Middle frontal gyrus (tissue), 1 donor: ENCODE results near the gene HSPA12A.
A peak's percentile ranks its signal among the peaks of the same experiment; 100 is the strongest.

Experiments used
- DNase-seq: peaks from one replicate; pipeline ENCODE4 v3.0.0-alpha.2; 2015; ENCODE audit warnings: low spot score; ENCODE audit errors: extremely low spot score

The HSPA12A gene

DNA sequence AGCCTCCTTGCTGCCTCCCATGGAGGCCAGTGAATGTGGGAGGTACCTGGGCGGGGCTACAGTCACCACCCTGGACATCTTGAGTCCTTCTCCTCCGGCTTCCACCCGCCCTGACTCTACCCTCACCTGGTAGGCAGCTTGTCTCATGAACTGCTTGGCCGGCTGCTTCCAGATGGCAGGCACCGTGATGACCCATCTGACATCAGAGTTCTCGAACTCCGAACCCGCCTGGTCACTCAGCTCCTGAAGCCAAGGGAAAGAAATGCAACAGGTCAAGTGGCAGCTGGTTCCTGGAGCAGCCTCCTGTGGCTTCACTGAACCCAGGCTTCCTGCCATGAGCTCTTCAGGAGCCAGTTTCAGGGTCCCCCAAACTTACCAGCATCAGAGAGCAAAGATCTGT, 50.1 kb downstream of the HSPA12A start:
- DNase-seq: no peak

DNA sequence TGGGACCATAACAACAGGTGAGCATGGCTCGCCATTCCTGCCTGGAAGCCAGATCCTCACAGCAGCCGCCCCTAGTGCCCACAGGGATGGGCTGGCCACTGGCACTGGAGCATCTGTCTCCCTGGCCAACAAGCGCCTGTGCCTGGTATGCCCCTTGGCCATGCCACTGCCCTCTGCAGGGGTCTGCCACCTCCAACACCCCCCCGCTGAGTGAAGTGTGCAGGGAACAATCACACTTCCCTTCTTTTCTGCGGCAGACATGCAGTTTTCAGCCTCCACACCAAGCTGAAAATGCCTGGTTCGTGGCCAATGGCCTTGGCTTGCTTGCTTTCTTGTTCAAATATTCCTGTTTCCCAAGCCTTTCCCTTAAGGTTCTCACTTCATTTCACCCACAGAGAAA, 50.7 kb downstream of the HSPA12A start:
- no peak for DNase-seq

DNA sequence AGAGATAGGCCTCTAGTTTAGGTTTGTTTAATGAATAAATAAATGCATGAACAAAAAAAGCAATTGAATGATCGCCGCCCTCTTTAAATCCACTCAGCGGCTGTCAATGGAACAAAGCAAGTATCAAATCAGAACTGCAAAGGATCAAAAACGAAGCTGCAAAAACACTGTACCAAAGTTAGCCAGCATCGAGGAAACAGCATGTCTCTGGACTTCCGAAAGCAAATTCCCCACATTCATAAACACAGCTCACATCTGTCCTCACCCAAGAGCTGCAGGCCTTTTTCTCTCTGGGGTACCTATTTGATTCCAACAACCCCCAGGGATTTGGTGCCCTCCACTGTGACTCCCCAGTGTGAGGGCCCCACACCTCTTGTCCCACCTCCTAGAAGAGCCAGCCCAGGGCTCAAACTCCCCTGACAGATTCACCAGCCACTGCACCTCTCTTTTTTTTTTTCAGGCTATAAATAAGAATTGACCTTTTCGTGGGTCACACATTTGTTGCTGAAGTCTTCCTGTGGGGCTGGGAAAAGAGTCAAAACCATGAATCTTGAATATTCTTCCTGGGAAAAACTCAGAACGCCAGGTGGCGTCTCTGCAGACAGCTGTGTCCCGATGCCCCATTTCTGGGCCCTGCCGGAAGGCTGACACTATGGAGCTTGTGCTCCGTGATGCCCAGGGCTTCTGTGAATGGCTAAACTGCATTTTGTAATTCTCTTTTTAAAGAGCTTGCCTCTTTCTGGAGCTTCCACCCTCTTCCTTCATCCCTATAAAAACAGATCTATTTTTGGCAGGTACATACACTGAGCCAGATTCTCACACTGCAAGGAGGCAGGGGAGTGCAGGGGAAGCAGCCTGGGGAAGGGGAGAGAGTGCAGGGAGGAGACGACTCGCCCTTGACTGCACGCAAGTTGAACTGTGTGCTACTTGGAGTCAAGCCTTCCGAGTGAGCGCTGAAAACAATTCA, 51.7 kb downstream of the HSPA12A start:
- peak; percentile 42 for DNase-seq

DNA sequence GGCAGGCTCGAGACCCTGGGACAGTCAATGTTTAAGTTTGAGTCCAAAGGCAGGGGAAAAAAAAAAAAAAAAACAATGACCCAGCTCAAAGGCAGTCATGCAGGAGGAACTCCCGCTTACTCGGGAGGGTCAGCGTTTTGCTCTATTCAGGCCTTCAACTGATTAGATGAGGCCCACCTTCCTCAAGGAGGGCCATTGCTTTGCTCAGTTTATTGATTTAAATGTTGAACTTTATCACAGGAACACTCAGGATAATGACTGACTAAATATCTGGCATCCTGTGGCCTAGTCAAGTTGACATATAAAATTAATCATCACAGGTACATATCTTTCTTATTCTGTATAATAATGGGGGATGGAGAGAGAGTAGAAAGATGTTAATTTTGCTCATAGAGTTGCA, 52.6 kb downstream of the HSPA12A start:
- no peak for DNase-seq

DNA sequence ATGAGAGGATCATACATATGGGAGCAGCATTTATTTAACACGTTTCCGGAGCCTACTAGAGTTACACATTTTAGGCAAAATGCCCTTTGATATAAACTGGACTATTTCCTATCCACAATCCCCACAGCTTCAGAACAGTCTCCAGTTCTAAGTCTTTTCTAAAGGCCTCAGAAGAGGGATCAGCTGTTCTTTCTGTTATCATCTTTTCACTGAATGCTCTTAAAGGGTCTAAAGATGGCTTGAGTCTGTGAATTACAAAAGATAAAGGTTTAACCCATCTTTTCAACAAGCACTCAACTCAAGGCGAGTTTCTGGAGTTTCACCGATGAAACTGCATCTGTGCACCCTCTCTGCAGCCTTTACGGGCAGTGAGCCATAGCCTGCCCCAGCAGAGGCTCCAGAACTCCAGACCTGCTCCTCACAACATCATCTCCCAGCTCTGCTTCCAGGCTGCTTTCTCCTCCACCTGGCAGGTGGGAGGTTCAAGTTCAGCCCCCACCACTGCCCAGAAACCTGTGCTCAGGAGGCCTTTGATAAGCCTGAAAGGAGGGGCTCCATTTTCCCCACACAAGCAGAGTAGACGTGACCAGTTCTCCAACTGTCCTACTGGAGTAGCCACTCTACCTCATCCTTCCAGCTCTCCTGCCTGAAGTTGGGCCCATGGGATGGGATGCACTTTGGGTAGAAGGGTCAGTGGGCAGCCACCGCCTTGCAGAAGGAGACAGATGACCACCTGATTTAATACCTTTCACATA, 53.4 kb downstream of the HSPA12A start:
- no peak for DNase-seq

DNA sequence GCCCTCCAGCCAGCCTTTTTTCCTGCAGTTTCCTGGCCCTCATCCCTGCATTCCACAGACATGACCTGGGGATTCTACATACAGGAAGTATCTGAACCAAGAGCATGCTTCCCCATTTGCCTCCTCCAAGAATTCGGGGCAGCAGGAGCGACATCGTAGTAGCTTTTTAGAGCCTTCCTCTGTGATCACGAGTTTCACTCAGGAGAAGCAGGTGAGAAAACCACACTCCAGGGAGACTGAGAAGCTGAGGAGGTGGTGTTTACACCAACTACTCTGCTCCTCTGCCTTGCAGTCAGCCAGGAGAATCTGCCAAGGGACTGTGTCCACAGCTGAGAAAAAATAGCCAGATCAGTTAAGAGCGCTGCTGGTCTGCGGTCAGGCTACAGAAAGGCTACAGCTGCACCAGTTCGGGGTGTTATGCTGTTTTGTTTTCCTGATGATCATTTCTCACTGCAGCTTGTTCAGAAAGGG, 54.1 kb downstream of the HSPA12A start:
- DNase-seq: peak; percentile 39

DNA sequence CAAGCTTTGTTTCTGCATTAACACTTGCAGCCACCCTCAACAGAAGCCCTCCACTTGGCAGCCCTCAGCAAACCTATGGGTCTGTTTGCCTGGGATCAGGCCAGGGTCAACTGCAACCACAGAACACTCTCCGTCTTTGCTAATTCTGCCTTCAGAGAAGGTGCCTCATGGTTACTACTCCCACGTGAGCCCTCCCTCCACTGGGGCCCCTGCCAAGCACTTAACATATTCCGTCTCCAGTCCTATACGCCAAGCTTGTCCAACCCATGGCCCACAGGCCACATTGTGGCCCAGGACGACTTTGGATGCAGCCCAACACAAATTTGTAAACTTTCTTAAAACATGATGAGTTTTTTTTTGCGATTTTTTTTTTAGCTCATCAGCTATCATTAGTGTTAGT, 54.7 kb downstream of the HSPA12A start:
- no peak for DNase-seq

DNA sequence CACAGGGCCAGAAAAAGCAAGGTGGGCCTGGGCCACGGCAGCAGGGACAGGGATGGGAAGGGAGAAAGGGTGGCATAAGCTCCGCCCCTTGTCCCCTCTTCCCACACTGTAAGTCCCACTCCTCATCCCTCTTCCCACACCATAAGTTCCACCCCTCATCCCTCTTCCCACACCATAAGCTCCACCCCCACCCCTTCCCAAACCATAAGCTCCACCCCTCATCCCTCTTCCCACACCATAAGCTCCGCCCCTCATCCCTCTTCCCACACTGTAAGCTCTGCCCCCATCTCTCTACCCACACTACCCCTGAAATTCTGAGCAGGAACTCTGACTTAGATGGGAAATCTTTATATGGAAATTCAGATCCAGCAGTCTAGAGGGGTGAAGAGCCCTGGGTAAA, 55.7 kb downstream of the HSPA12A start:
- DNase-seq: no peak

DNA sequence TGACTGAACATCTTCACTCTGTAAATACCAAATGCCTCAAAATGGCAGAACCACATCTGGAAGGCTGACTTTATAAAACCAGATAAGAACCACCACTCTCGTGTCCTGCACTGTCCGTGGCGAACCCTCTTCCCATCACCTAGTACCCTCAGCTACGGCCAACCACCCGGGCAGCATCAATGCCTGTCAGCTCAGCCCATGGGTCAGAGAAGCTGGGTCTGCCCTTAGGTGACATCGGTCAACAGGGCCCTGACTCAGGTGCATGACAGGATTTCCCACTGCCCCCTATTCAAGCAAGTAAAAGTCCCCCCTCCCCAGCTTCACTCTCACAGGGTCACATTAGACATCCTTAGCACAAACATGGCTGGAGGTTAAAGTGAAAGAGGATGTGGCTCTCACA, 56.6 kb downstream of the HSPA12A start:
- no peak for DNase-seq

DNA sequence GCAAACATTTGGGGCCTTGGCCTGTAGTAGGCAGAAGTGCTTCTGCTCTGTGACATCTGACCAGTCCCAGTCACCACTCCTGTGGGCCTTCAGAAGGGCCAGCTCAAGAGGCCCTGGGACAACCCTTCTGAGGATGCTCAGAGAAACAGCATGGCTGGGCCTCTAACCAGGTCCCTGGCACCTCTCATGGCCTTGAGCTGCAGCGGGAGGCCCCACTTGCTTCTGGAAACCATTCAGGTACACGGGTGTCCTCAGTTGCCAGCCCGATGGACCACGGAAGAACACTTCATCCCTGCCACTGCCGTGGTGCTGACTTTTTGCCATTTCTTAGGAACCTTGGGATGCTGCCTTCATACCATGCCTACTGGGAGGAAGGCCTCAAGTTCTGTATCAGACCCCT, 57.6 kb downstream of the HSPA12A start:
- DNase-seq: no peak

DNA sequence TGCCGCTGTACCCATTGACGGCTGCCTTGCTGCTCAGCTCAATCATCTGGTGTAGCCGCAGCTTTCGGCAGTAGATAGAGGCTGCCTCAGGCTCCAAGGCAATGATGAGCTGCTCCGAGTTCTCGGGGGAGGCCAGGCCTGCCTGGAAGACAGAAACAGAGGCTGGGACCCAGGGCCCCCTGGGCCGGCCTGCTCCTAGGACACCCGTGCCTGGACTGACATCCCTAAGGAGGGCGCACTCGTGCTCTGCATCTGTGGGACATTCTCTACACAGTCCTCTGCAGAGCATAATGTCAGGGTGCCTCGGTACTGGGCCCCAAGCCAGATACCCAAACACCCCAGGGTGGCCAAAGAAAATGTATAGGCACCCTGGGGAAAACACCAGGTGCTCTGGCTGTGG, 58.5 kb downstream of the HSPA12A start:
- DNase-seq: no peak

DNA sequence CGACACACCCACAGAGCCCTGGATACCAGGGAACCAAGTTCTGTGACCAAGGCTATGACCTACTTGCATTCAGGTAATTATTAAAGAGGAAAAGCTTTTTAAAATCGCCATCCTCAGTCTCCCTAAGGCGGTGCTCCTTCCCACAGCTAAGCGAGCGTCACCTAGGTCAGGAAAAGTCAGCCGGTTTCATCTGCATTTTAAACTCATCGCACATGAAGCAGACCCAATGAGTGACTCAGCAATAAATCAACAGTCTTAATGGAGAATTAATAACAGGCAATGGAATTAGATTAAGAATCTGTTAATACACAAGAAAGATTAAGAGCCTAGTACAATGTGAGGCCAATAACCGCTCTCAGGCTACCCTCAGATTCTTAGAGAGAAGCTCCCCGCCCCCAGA, 59.2 kb downstream of the HSPA12A start:
- DNase-seq: no peak

DNA sequence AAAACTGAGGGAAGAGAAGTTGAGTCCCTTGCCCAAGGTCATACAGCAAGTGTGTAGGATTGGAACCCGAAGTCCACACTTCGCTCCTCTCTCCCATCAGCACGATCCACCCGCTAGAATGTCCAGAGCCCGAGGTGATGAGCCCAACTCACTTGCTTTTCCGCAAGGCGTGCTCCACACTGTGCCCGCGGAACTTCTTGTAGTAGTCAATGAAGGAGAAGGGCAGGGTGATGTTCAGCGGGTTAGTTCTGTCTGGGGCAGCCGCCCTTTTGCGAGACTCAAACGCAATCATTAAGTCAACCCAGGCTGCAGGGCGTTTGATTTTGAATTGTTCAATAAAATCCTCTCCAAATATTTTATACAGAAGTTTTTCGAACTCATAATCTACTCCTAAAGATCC, 63.0 kb downstream of the HSPA12A start:
- no peak for DNase-seq

DNA sequence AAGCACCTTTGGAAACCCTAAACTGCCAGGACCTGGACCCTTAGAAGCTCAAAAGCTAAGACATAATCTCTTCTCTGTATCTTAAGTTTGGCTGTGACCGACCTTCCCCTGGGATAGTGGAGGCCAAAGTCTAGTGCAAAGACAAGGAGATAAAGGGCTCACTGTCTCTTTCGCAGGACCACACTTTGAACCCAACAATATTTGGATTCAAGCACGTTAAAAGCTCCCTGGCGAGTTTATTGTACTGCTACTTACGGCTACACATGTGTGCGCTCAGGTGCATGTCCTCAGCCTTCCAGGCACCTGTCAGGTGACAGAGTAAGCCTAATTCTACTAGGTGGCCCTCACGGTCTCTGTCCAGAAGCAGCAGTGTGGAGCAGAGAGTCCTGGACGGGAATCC, 65.7 kb downstream of the HSPA12A start:
- no peak for DNase-seq

DNA sequence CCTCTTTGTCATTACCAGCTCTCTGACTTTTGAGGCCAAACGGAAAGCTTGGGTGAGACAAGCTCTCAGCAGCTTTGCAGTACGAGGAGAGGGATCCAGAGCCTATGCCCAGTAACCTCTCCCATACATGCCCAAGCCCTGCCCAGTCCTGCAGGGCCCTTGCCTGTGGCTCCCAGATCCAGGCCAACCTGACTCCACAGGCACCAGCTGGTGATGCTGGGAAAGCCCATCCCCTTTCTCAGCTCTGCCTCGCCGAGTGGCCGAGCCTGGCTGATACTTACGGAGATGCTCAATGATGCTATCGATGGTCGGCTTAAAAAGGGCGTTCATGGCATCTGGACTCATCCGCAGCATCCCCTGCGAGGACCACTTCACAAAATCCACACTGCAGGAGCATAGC, 66.2 kb downstream of the HSPA12A start:
- DNase-seq: no peak

DNA sequence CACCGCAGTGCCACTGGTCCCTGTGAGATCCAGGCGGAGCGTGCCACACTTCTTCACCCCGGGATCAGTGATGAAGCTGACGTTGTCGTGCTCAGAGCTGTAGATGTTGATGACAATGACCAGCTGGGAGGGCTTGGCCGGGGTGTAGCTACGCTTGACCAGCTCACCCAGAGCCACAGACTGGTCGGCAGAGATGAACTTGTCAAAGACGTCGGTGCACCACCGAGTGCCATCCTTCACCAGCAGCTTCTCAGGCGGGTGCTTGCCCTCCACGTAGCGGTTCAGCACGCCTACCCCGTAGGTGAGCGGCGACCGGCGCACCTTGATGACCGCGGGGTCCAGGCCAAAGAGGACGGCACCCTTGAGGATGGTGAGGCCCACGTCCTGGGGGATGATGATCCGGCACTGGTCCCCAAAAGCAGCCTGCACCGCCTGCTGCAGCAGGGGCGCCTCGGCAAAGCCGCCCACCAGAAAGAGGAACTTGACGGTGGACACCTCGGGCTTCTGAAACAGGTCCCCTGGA, 67.4 kb downstream of the HSPA12A start:
- DNase-seq: no peak

DNA sequence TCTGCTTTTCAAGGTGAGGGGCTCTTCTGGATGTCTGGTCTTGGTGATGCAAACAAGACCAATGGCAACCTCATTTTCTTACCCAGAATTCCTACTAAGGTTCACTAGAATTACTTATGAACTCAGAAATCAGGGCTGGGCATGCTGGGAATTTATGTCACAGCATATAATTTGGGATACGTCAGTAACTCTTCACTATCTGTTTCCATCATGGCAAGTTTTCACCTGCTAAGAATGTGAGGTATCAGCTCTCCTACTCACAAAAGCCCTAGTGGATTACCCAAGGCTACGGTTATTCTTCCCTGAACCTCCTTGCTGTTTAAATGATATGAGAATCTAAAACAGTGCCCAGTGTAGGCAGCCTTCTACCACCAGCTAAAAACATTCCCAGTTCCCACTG, 68.5 kb downstream of the HSPA12A start:
- no peak for DNase-seq

DNA sequence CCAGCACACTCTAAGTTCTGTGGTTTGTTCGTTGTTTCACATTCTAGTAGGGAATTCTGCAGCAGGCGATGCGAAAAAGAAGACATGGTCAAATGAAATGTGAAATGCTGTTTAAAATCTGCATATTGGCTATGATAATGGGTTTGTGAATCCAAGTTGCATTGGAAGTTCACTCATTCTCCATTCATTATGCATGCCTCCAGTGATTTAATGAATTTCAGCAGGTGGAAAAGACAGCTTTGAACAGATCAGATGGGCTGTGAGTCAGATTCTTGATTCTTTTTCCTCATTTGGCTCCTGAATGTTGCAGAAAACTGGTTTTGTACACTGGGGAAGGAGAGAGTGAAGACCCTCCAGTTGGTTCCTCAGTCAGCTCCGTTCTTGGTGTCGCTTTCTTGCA, 69.5 kb downstream of the HSPA12A start:
- DNase-seq: no peak

DNA sequence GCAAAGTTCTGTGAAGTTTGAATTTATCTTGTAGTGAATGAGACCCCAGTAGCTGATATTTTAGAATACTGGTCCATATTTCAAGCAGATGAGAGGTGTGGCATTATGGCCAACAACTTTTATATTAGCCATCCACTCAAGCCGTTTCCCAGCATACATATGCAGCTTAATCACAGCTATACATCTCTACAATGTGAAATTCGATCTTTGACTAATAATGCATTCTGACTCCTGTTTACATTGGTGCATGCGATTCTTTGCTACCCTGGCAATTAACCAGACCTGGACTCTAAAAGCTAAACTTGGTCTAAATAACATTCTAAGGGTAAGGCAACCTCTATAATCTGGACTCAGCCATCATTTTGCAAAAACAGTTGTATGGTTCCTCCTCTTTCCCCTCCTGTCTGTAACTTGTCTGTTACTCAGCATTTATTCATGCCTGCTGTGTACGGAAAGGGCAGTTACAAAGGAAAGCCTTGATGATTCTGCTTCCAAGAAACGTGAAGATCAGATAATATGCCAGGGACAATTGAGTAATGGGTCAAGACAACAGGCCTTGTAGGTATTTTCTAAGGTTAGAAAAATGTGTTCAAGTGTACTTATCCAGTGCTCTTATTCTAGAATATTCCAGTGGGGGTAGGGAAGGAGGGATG, 71.0 kb downstream of the HSPA12A start:
- no peak for DNase-seq

DNA sequence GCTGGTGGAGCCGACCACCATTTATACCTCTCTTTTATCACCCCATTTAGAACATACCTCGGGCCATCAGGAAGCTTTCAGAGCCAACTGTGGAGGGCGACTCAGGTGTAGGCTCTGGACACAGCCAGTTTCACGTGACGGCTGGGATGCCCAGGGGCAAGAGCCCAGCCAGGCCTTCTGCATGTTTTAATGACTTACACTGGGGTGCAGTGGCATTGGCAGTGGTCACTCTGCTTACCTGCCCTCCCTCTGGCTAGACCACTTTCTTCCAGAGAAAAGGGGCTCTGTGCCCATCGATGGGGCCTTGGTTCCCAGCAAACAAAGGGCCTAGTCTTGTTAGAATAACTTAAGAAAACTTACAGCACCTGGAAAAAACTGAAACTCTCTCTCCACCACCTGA, 71.7 kb downstream of the HSPA12A start:
- no peak for DNase-seq

DNA sequence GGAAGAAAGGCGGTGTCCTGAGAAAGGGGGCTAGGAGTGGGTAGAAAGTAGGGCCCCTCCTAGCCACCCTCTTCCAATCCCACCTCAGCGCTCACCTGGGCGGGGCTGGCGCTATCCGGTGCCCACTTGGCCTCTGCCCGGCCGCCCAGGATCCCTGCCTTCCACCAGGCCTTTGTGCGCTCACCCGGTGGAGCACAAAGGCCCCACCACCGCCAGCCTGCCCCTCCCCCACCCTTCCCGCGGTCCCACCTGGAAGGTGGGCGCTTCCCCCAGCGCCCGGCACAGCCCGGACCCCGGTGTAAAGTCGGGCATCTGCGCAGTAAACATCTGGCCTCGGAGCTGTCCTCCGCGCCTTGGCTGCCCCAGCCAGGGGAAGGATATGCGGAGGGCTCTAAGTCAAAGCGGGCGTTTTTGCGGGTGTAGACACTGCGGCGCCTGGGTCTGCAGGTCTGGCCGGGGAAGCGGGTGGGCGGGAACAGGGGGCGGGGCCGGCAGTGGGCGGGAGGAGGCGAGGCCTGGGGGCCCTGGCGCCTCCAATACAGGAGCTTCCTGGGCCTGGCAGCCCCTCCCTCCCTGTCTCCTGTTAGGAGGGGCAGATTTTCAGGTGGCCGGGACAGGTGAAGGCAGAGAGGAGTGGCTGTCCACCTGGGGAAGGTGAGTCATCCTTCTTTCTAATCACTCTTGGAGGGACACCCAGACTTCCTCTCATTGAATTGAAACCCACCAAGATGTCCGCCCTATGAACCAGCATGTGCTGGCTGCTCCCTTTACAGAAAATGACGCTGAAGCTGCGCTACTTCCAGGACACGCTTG, 72.3 kb downstream of the HSPA12A start:
- DNase-seq: no peak
